Thyroid gland (tissue), 4 donors: ENCODE results near the gene SLC22A4.

Experiments used
- CTCF ChIP-seq, 6 experiments: fragments of 200-600 bp in 3 of 6; fragments of 450-650 bp in 3 of 6; sonication (generic) in 3 of 6; IDR thresholded peaks; one replicate each; pipeline ENCODE4 v1.5.1; 2016 to 2019; ENCODE audit warnings: antibody characterized with exemption in 6 of 6, mild to moderate bottlenecking in 2 of 6, inconsistent platforms in 1 of 6, moderate library complexity in 1 of 6
- POLR2A ChIP-seq, 2 donors: fragments of 450-650 bp; IDR thresholded peaks; one replicate each; pipeline ENCODE4 v1.6.1; 2017; ENCODE audit warnings: antibody characterized with exemption in 2 of 2, mild to moderate bottlenecking in 2 of 2, moderate library complexity in 1 of 2

GRCh38 chr5:132289097-132289496 lies 5.1 kb upstream of the SLC22A4 start:
- TF ChIP-seq CTCF (IDR thresholded peaks at IDR 0.05) (no peak), POLR2A (IDR thresholded peaks at IDR 0.05) (no peak)
